Esophagus squamous epithelium (tissue), 4 donors: ENCODE results near the gene ANTXR1.

ENCODE experiments used
- POLR2A ChIP-seq, 4 donors: fragments of 450-650 bp; IDR thresholded peaks; one replicate each; pipeline ENCODE4 v1.6.1; 2017; ENCODE audit warnings: antibody characterized with exemption in 4 of 4, mild to moderate bottlenecking in 4 of 4, moderate library complexity in 3 of 4
- TF ChIP-seq, protein P1 (sequence below), 6 experiments: fragments of 450-650 bp in 4 of 6; fragments of 200-600 bp in 2 of 6; sonication (generic) in 2 of 6; IDR thresholded peaks; one replicate each; pipeline ENCODE4 v1.5.1; 2016 to 2019; ENCODE audit warnings: antibody characterized with exemption in 6 of 6, mild to moderate bottlenecking in 4 of 6, moderate library complexity in 4 of 6

- no peak for TF ChIP-seq POLR2A (IDR thresholded peaks at IDR 0.05)
- TF ChIP-seq, protein P1, sequence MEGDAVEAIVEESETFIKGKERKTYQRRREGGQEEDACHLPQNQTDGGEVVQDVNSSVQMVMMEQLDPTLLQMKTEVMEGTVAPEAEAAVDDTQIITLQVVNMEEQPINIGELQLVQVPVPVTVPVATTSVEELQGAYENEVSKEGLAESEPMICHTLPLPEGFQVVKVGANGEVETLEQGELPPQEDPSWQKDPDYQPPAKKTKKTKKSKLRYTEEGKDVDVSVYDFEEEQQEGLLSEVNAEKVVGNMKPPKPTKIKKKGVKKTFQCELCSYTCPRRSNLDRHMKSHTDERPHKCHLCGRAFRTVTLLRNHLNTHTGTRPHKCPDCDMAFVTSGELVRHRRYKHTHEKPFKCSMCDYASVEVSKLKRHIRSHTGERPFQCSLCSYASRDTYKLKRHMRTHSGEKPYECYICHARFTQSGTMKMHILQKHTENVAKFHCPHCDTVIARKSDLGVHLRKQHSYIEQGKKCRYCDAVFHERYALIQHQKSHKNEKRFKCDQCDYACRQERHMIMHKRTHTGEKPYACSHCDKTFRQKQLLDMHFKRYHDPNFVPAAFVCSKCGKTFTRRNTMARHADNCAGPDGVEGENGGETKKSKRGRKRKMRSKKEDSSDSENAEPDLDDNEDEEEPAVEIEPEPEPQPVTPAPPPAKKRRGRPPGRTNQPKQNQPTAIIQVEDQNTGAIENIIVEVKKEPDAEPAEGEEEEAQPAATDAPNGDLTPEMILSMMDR (IDR thresholded peaks at IDR 0.05) = peak in 5 of 6 experiments; percentile 47 to 78 (median 65)
Measured at GRCh38 chr2:69026026-69026425, 13.0 kb downstream of the ANTXR1 start.
